Measurements from ENCODE around the gene TAOK2. TPM values are rescaled to one million over a fixed set of nuclear protein-coding genes. Genes with fewer than 3 reads are reported as not detected.

The TAOK2 gene
- total and polyA plus RNA-seq, 2 of the 13 experiments (the other 11 are each of a cell fraction or from before 2014, with no cell fraction given): 17.4 to 43.2 TPM

GRCh38 chr16:29962344-29962994 lies 11.2 kb upstream of the TAOK2 start (continued):
- TF ChIP-seq ZNF232 (CRISPR knock-in tag; IDR thresholded peaks at IDR 0.05; ENCODE audit: borderline replicate concordance) (0 out of 2 replicates have a peak, but pooled peaks have one; percentile 35), ZMYM3 (CRISPR knock-in tag; IDR thresholded peaks at IDR 0.05) (peak; percentile 24; the same call in 1 of the 2 replicates), PHF8 (CRISPR knock-in tag; IDR thresholded peaks at IDR 0.05) (0 out of 2 replicates have a peak, but pooled peaks have one; percentile 13), ZNF44 (CRISPR knock-in tag; IDR thresholded peaks at IDR 0.05) (0 out of 2 replicates have a peak, but pooled peaks have one; percentile 15), ZNF558 (CRISPR knock-in tag; IDR thresholded peaks at IDR 0.05; ENCODE audit: borderline replicate concordance) (no peak; the same call in 1 of the 2 replicates), KDM5A (IDR thresholded peaks at IDR 0.05; ENCODE audit: borderline replicate concordance, low read length) (no peak), ZNF280D (CRISPR knock-in tag; IDR thresholded peaks at IDR 0.05) (0 out of 2 replicates have a peak, but pooled peaks have one; percentile 33), ZC3H13 (CRISPR knock-in tag; IDR thresholded peaks at IDR 0.05) (no peak), PAX8 (CRISPR knock-in tag; IDR thresholded peaks at IDR 0.05; ENCODE audit: borderline replicate concordance) (no peak), MYPOP (CRISPR knock-in tag; IDR thresholded peaks at IDR 0.05) (peak; percentile 25; the same call in 1 of the 2 replicates), ZKSCAN8 (CRISPR knock-in tag; IDR thresholded peaks at IDR 0.05; ENCODE audit: borderline replicate concordance) (no peak), ZFP82 (CRISPR knock-in tag; IDR thresholded peaks at IDR 0.05; ENCODE audit: borderline replicate concordance) (0 out of 2 replicates have a peak, but pooled peaks have one; percentile 1), MTERF4 (CRISPR knock-in tag; IDR thresholded peaks at IDR 0.05) (0 out of 2 replicates have a peak, but pooled peaks have one; percentile 16), ZNF619 (CRISPR knock-in tag; IDR thresholded peaks at IDR 0.05) (no peak), ESRRA (CRISPR knock-in tag; IDR thresholded peaks at IDR 0.05; ENCODE audit: low read depth) (no peak), RBAK (CRISPR knock-in tag; IDR thresholded peaks at IDR 0.05) (no peak), RBM39 (IDR thresholded peaks at IDR 0.05; ENCODE audit: low read depth, low read length, poor library complexity, severe bottlenecking) (no peak), SALL1 (CRISPR knock-in tag; IDR thresholded peaks at IDR 0.05) (no peak), ZNF724P (CRISPR knock-in tag; IDR thresholded peaks at IDR 0.05; ENCODE audit: borderline replicate concordance) (peak; percentile 70; the same call in 1 of the 2 replicates), TSC22D2 (CRISPR knock-in tag; IDR thresholded peaks at IDR 0.05; ENCODE audit: borderline replicate concordance) (no peak), ZNF205 (CRISPR knock-in tag; IDR thresholded peaks at IDR 0.05) (no peak), GABPA (IDR thresholded peaks at IDR 0.05; ENCODE audit: low read depth, low read length) (no peak), GABPA (CRISPR knock-in tag; IDR thresholded peaks at IDR 0.05; ENCODE audit: low read depth) (0 out of 2 replicates have a peak, but pooled peaks have one; percentile 1), ZNF253 (CRISPR knock-in tag; IDR thresholded peaks at IDR 0.05; ENCODE audit: borderline replicate concordance) (no peak), ZNF317 (CRISPR knock-in tag; IDR thresholded peaks at IDR 0.05) (0 out of 2 replicates have a peak, but pooled peaks have one; percentile 26), ZNF761 (CRISPR knock-in tag; conservative IDR thresholded peaks at IDR 0.05) (no peak)

All from HepG2 (cell line).